Neural progenitor cell (in vitro differentiated cells): ENCODE results near the gene TRAP1. TPM values are rescaled to one million over a fixed set of nuclear protein-coding genes. Genes with fewer than 3 reads are reported as not detected.

ENCODE experiments used
- DNase-seq: peaks from one replicate; pipeline ENCODE4 v3.0.0-alpha.2; 2016; ENCODE audit warnings: low spot score
- H2AFZ ChIP-seq: fragments of 200-600 bp; sonication (generic); replicated peaks from 2 replicates; pipeline ENCODE4 v1.6.1; 2016; ENCODE audit warnings: antibody characterized with exemption
- H3F3A ChIP-seq: fragments of 200-600 bp; sonication (generic); 2 replicates; pipeline ENCODE4 v1.6.1; 2016; ENCODE audit warnings: antibody characterized with exemption, low read depth
- H3K27ac ChIP-seq: fragments of 200-600 bp; sonication (generic); 2 replicates; pipeline ENCODE4 v1.5.1; 2016; ENCODE audit warnings: mild to moderate bottlenecking
- H3K27me3 ChIP-seq: fragments of 200-600 bp; sonication (generic); 2 replicates; pipeline ENCODE4 v1.6.1; 2016; ENCODE audit warnings: mild to moderate bottlenecking, moderate library complexity
- H3K36me3 ChIP-seq: fragments of 200-600 bp; sonication (generic); 2 replicates; pipeline ENCODE4 v1.5.1; 2016
- H3K4me1 ChIP-seq: fragments of 200-600 bp; sonication (generic); 2 replicates; pipeline ENCODE4 v1.6.1; 2016; ENCODE audit warnings: mixed run types
- H3K4me2 ChIP-seq: fragments of 200-600 bp; sonication (generic); 2 replicates; pipeline ENCODE4 v1.6.1; 2016
- H3K4me3 ChIP-seq: fragments of 200-600 bp; sonication (generic); 2 replicates; pipeline ENCODE4 v1.5.1; 2016
- H3K79me2 ChIP-seq: fragments of 200-600 bp; sonication (generic); 2 replicates; pipeline ENCODE4 v1.6.1; 2016; ENCODE audit warnings: low read depth
- H3K9ac ChIP-seq: fragments of 200-600 bp; sonication (generic); 2 replicates; pipeline ENCODE4 v1.6.1; 2016
- H3K9me3 ChIP-seq: fragments of 200-600 bp; sonication (generic); 2 replicates; pipeline ENCODE4 v1.5.1; 2016; ENCODE audit warnings: low read depth
- H4K20me1 ChIP-seq: fragments of 200-600 bp; sonication (generic); 2 replicates; pipeline ENCODE4 v1.6.1; 2016; ENCODE audit warnings: low read depth
- H3K27ac Mint-ChIP-seq: 3 replicates; pipeline ENCODE4 v1.8.0; 2021; ENCODE audit warnings: mixed read lengths
- H3K27me3 Mint-ChIP-seq: 2 replicates; pipeline ENCODE4 v1.8.0; 2022; ENCODE audit warnings: low read depth, mild to moderate bottlenecking, inconsistent platforms, moderate library complexity, mixed read lengths; ENCODE audit not compliant: insufficient read depth
- H3K36me3 Mint-ChIP-seq: 3 replicates; pipeline ENCODE4 v1.8.0; 2021; ENCODE audit warnings: mixed read lengths
- H3K4me1 Mint-ChIP-seq: 3 replicates; pipeline ENCODE4 v1.8.0; 2021; ENCODE audit warnings: mixed read lengths
- H3K4me3 Mint-ChIP-seq: 3 replicates; pipeline ENCODE4 v1.8.0; 2021; ENCODE audit warnings: mild to moderate bottlenecking, moderate library complexity, mixed read lengths
- H3K9me3 Mint-ChIP-seq: 3 replicates; pipeline ENCODE4 v1.8.0; 2020; ENCODE audit warnings: mixed read lengths
- EZH2 ChIP-seq: fragments of 200-600 bp; sonication (generic); IDR thresholded peaks from 2 replicates; pipeline ENCODE4 v1.6.1; 2017; ENCODE audit warnings: antibody characterized with exemption, mild to moderate bottlenecking, moderate library complexity
- EZH2phosphoT487 ChIP-seq: fragments of 200-600 bp; sonication (generic); IDR thresholded peaks from 2 replicates; pipeline ENCODE4 v1.6.1; 2017; ENCODE audit warnings: antibody characterized with exemption
- total RNA-seq: library from RNA; depleted of rRNA; stranded (reverse); fragments of >200 nt; gene quantifications from 2 replicates; pipeline ENCODE4 v1.2.3, GENCODE V29; 2015; ENCODE audit warnings: low replicate concordance
- TF ChIP-seq, protein P1 (sequence below): fragments of 200-600 bp; sonication (generic); IDR thresholded peaks from 2 replicates; pipeline ENCODE4 v1.5.1; 2017; ENCODE audit warnings: antibody characterized with exemption, mild to moderate bottlenecking

The TRAP1 gene
- total RNA-seq, 1 donor from 2014 or later: 119 TPM

DNA sequence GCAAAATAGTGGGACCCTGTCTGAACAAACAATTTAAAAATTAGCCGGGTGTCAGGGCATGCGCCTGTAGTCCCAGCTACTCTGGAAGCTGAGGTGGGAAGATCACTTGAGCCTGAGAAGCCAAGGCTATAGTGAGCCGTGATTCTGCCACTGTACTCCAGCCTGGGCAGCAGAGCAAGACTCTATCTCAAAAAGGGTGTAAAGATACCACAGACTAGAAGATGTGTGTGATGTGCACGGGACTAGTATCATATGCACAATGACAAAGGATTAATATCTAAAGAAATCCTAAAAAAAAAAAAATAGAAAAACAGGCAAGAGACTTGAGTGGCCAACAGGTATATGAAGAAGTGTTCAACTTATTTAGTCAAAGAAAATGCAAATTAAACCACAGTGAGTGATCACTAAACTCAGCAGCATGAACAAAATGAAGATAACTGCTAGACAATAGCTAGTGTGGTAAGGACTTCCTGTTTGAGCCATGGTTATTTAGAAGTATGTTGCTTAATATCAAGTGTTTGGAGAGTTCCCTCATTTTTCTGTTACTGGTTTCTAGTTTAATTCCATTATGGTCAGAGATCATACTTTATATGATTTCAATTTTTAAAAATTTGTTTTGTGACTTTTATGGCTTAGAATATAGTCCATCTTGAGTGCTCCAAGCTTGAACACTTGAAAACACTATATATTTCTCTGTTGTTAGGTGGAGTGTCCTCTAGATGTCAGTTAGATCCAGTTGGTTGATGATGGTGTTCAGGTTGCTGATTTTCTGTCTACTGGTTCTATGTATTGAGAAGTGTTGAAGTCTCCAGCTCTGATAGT, 91.2 kb downstream of the TRAP1 start:
- Mint-ChIP-seq H3K4me3 (no peak overlapping the region), H3K36me3 (peaks cover 3% of the 10 kb centered on the region), H3K4me1 (no peaks in the 10 kb centered on the region), H3K9me3 (no peaks in the 10 kb centered on the region), H3K27ac (no peak overlapping the region), H3K27me3 (peaks cover 3% of the 10 kb centered on the region)
- no peaks in the 10 kb centered on the region for H3K4me1 ChIP-seq
- peaks cover 5% of the 10 kb centered on the region for H3K79me2 ChIP-seq
- H3K4me2 ChIP-seq: no peak overlapping the region
- H3K4me3 ChIP-seq: no peak overlapping the region
- no peak overlapping the region for H2AFZ ChIP-seq
- H3K9ac ChIP-seq: no peak overlapping the region
- no peak overlapping the region for H3K27ac ChIP-seq
- no peaks in the 10 kb centered on the region for H3K36me3 ChIP-seq
- TF ChIP-seq EZH2phosphoT487 (no peak), EZH2 (no peak)
- TF ChIP-seq, protein P1, sequence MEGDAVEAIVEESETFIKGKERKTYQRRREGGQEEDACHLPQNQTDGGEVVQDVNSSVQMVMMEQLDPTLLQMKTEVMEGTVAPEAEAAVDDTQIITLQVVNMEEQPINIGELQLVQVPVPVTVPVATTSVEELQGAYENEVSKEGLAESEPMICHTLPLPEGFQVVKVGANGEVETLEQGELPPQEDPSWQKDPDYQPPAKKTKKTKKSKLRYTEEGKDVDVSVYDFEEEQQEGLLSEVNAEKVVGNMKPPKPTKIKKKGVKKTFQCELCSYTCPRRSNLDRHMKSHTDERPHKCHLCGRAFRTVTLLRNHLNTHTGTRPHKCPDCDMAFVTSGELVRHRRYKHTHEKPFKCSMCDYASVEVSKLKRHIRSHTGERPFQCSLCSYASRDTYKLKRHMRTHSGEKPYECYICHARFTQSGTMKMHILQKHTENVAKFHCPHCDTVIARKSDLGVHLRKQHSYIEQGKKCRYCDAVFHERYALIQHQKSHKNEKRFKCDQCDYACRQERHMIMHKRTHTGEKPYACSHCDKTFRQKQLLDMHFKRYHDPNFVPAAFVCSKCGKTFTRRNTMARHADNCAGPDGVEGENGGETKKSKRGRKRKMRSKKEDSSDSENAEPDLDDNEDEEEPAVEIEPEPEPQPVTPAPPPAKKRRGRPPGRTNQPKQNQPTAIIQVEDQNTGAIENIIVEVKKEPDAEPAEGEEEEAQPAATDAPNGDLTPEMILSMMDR: no peak
- H4K20me1 ChIP-seq: peaks cover 13% of the 10 kb centered on the region
- no peak for DNase-seq
- H3K27me3 ChIP-seq: no peaks in the 10 kb centered on the region
- no peaks in the 10 kb centered on the region for H3F3A ChIP-seq
- H3K9me3 ChIP-seq: no peaks in the 10 kb centered on the region

DNA sequence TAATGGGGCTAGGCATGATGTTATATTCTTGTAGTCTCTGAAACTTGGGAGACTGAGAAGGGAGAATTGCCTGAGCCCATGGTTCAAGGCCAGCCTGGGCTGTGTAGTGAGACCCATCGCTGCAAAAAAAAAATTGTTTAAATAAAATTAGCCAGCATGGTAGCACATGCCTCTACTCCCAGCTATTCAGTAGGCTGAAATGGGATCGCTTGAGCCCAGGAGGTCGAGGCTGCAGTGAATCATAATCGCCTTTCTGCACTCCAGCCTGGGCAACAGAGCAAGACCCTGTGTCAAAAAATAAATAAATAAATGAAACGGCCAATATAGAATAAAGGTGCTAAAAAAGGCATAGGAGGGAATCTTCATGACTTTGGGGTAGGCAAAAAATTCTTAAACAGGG, 92.0 kb downstream of the TRAP1 start:
- Histone ChIP-seq H3K4me2 (no peak overlapping the region), H3K36me3 (no peaks in the 10 kb centered on the region), H3K27ac (no peak overlapping the region), H2AFZ (no peak overlapping the region), H3K4me1 (no peaks in the 10 kb centered on the region), H3K9ac (no peak overlapping the region), H3K79me2 (peaks cover 5% of the 10 kb centered on the region), H3K9me3 (no peaks in the 10 kb centered on the region), H4K20me1 (peaks cover 13% of the 10 kb centered on the region), H3K4me3 (no peak overlapping the region), H3K27me3 (no peaks in the 10 kb centered on the region), H3F3A (no peaks in the 10 kb centered on the region)
- peaks cover 3% of the 10 kb centered on the region for H3K36me3 Mint-ChIP-seq
- no peak overlapping the region for H3K4me3 Mint-ChIP-seq
- peaks cover 3% of the 10 kb centered on the region for H3K27me3 Mint-ChIP-seq
- no peak overlapping the region for H3K27ac Mint-ChIP-seq
- H3K4me1 Mint-ChIP-seq: no peaks in the 10 kb centered on the region
- TF ChIP-seq EZH2: no peak
- TF ChIP-seq, protein P1: no peak
- no peak for TF ChIP-seq EZH2phosphoT487
- H3K9me3 Mint-ChIP-seq: no peaks in the 10 kb centered on the region
- DNase-seq: no peak

DNA sequence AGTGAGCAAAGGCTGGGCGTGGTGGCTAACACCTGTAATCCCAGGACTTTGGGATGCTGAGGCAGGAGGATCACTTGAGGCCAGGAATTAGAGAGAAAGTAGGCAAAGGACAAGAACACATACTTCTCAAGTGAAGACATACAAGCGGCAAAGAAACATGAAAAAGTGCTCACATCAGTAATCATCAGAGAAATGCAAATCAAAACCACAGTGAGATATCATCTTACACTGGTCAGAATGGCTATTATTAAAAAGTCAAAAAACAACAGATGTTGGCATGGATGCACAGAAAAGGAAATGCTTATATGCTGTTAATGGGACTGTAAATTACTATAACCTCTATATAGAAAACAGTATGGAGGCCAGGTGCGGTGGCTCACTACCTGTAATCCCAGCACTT, 93.7 kb downstream of the TRAP1 start:
- Mint-ChIP-seq H3K9me3 (no peaks in the 10 kb centered on the region), H3K36me3 (no peaks in the 10 kb centered on the region), H3K4me3 (no peak overlapping the region), H3K4me1 (no peaks in the 10 kb centered on the region), H3K27ac (no peak overlapping the region), H3K27me3 (peaks cover 3% of the 10 kb centered on the region)
- no peak for DNase-seq
- Histone ChIP-seq H3K27ac (no peak overlapping the region), H3K4me1 (no peaks in the 10 kb centered on the region), H4K20me1 (peaks cover 10% of the 10 kb centered on the region), H3K9ac (no peak overlapping the region), H3F3A (no peaks in the 10 kb centered on the region), H3K27me3 (no peaks in the 10 kb centered on the region), H3K79me2 (peaks cover 16% of the 10 kb centered on the region), H3K36me3 (no peaks in the 10 kb centered on the region), H3K9me3 (no peaks in the 10 kb centered on the region), H3K4me2 (no peak overlapping the region), H2AFZ (no peak overlapping the region), H3K4me3 (no peak overlapping the region)
- TF ChIP-seq EZH2: no peak
- no peak for TF ChIP-seq EZH2phosphoT487

DNA sequence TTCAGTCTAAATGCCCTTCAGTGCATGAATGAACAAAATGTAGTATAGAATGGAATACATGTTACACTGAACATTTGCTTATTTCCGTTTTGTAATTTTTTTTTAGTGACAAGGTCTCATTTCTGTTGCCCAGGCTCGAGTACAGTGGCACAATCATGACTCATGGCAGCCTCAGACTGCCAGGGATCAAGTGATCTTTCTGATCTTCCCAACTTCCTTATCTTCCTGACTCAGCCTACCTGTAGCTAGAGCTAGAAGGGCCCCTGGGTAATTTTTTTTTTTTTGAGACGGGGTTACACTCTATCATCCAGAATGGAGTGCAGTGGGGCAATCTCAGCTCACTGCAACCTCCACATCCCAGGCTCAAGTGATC, 98.6 kb downstream of the TRAP1 start:
- no peak overlapping the region for H3K4me2 ChIP-seq
- Mint-ChIP-seq H3K4me1 (no peaks in the 10 kb centered on the region), H3K36me3 (peaks cover 18% of the 10 kb centered on the region), H3K9me3 (peaks cover 2% of the 10 kb centered on the region), H3K27me3 (peaks cover 3% of the 10 kb centered on the region), H3K4me3 (no peak overlapping the region), H3K27ac (no peak overlapping the region)
- H3K79me2 ChIP-seq: peaks cover 53% of the 10 kb centered on the region
- no peaks in the 10 kb centered on the region for H3K9me3 ChIP-seq
- H3K9ac ChIP-seq: no peak overlapping the region
- no peaks in the 10 kb centered on the region for H3K36me3 ChIP-seq
- H4K20me1 ChIP-seq: peaks cover 6% of the 10 kb centered on the region
- H2AFZ ChIP-seq: no peak overlapping the region
- TF ChIP-seq, protein P1: no peak
- TF ChIP-seq EZH2 (no peak), EZH2phosphoT487 (no peak)
- no peaks in the 10 kb centered on the region for H3F3A ChIP-seq
- H3K27ac ChIP-seq: no peak overlapping the region
- H3K4me1 ChIP-seq: no peaks in the 10 kb centered on the region
- DNase-seq: no peak
- H3K4me3 ChIP-seq: no peak overlapping the region
- H3K27me3 ChIP-seq: no peaks in the 10 kb centered on the region
